IMR-90 (cell line): ENCODE measurements around the gene HSD17B3.

Experiments used
- BHLHE40 ChIP-seq: fragments of 150-350 bp; IDR thresholded peaks from 2 replicates; pipeline ENCODE4 v1.6.1; 2016; ENCODE audit warnings: mild to moderate bottlenecking, low read depth, low read length
- CHD1 ChIP-seq: IDR thresholded peaks from 2 replicates; pipeline ENCODE4 v1.6.1; 2012; ENCODE audit warnings: low read depth, low read length, improper control_type of control experiment
- CTCF ChIP-seq: conservative IDR thresholded peaks from 2 replicates; pipeline ENCODE4 v1.5.1; 2012; ENCODE audit warnings: mild to moderate bottlenecking, low read depth, low read length, improper control_type of control experiment
- FOS ChIP-seq: fragments of 150-350 bp; IDR thresholded peaks from 2 replicates; pipeline ENCODE4 v1.6.1; 2016; ENCODE audit warnings: low read depth, low read length
- MAFK ChIP-seq: IDR thresholded peaks from 2 replicates; pipeline ENCODE4 v1.6.1; 2012; ENCODE audit warnings: low read depth, low read length, improper control_type of control experiment
- MAZ ChIP-seq: IDR thresholded peaks from 2 replicates; pipeline ENCODE4 v1.6.1; 2012; ENCODE audit warnings: low read depth, mild to moderate bottlenecking, low read length, improper control_type of control experiment, moderate library complexity, borderline replicate concordance
- MXI1 ChIP-seq: IDR thresholded peaks from 2 replicates; pipeline ENCODE4 v1.6.1; 2012; ENCODE audit warnings: low read depth, mild to moderate bottlenecking, low read length, moderate library complexity, borderline replicate concordance
- POLR2A ChIP-seq: IDR thresholded peaks from 2 replicates; pipeline ENCODE4 v1.6.1; 2012; ENCODE audit warnings: mild to moderate bottlenecking, low read depth, low read length
- RCOR1 ChIP-seq: IDR thresholded peaks from 2 replicates; pipeline ENCODE4 v1.6.1; 2012; ENCODE audit warnings: mild to moderate bottlenecking, low read length, improper control_type of control experiment; ENCODE audit not compliant: insufficient replicate concordance
- RFX5 ChIP-seq: IDR thresholded peaks from 2 replicates; pipeline ENCODE4 v1.8.0; 2012; ENCODE audit warnings: low read depth, mild to moderate bottlenecking, low read length, moderate library complexity
- USF2 ChIP-seq: fragments of 150-350 bp; IDR thresholded peaks from 2 replicates; pipeline ENCODE4 v1.6.1; 2017; ENCODE audit warnings: mild to moderate bottlenecking, antibody characterized with exemption, low read length, low read depth

- no peak for TF ChIP-seq MXI1
- TF ChIP-seq CTCF, result no peak
- TF ChIP-seq FOS, result no peak
- no peak for TF ChIP-seq POLR2A
- TF ChIP-seq USF2, result no peak
- no peak for TF ChIP-seq BHLHE40
- no peak for TF ChIP-seq MAFK
- TF ChIP-seq RCOR1, result no peak
- no peak for TF ChIP-seq MAZ
- no peak for TF ChIP-seq RFX5
- no peak for TF ChIP-seq CHD1
Measured at GRCh38 chr9:96246267-96246671, 55.7 kb downstream of the HSD17B3 start.
